SU-DHL-6 (cell line): Measurements from ENCODE around the gene RHBDF2.
"Not testable (repeated sequence)": the region's sequence is repeated elsewhere in the genome, so short reads cannot be mapped to it uniquely, and the experiment has no call there.

Source experiments
- CTCF ChIP-seq: fragments of 200-600 bp; sonication (generic); IDR thresholded peaks from one replicate; pipeline ENCODE4 v1.5.1; 2017; ENCODE audit warnings: antibody characterized with exemption, mild to moderate bottlenecking, low read length, moderate library complexity; ENCODE audit not compliant: insufficient read depth, poor library complexity, severe bottlenecking
- EZH2phosphoT487 ChIP-seq: fragments of 200-600 bp; sonication (generic), shearing (Covaris generic); conservative IDR thresholded peaks from 2 replicates; pipeline ENCODE4 v1.6.1; 2018; ENCODE audit warnings: mild to moderate bottlenecking, antibody characterized with exemption, low read length, moderate library complexity, mixed read lengths

DNA sequence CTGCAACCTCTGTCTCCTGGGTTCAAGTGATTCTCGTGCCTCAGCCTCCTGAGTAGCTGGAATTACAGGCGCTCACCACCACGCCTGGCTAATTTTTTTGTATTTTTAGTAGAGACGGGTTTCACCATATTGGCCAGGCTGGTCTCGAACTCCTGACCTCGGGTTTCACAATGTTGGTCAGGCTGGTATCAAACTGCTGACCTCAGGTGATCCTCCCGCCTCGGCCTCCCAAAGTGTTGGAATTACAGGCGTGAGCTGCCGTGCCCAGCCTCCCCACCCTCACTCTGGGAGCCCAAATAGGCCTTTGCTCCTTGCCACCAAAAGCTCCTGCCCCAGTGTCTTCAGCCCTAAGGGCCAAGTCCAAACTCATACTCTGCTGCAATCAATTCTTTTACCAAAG is 20.5 kb upstream of the RHBDF2 start:
- not testable (repeated sequence) for TF ChIP-seq EZH2phosphoT487, CTCF
